ENCODE results near the gene CDC42EP4. TPM values are rescaled to one million over a fixed set of nuclear protein-coding genes. Genes with fewer than 3 reads are reported as not detected.

The CDC42EP4 gene
- total RNA-seq, 2 experiments from 2014 or later, result not detected

GRCh38 chr17:73269791-73270190 lies 42.0 kb downstream of the CDC42EP4 start:
- ChIA-PET POLR2A (interaction anchor here (0.6 to 1.5 kb wide), 4 partner anchors 12 to 626 kb away, joined by 3 read pairs; no protein-coding TSS in a partner anchor), CTCF (ENCODE audit: unreplicated experiment) (no interaction called here)
- intact Hi-C loops (cut with micrococcal nuclease; ENCODE audit: unreplicated experiment), result no loop called here
- no peaks in the 10 kb centered on the region for H3K79me2 ChIP-seq (ENCODE audit: insufficient read depth, low read depth, low read length)
- BruUV-seq (replicated peaks), result no TSS peak
- no peak overlapping the region for H2AFZ ChIP-seq (ENCODE audit: low read length)
- H3K36me3 ChIP-seq (ENCODE audit: insufficient read depth, low read length), result no peaks in the 10 kb centered on the region
- H3K4me2 ChIP-seq (ENCODE audit: low read length), result no peak overlapping the region
- H3K4me3 ChIP-seq (ENCODE audit: low read depth, low read length, poor library complexity, severe bottlenecking), result no peak overlapping the region
- H3K27ac ChIP-seq (ENCODE audit: low read depth, low read length, poor library complexity, severe bottlenecking), result no peak overlapping the region
- H3K9me2 ChIP-seq (ENCODE audit: insufficient read depth, low read length), result no peaks in the 10 kb centered on the region
- TF ChIP-seq EZH2phosphoT487 (IDR thresholded peaks at IDR 0.05; ENCODE audit: borderline replicate concordance, low read depth, low read length), result no peak
- no peak for TF ChIP-seq CTCF (conservative IDR thresholded peaks at IDR 0.05; ENCODE audit: low read length)
- H3K4me1 ChIP-seq (ENCODE audit: insufficient read depth, low read length, poor library complexity, severe bottlenecking), result no peaks in the 10 kb centered on the region
- H4K20me1 ChIP-seq (ENCODE audit: insufficient read depth, low read length), result no peaks in the 10 kb centered on the region
- no peak for DNase-seq (ENCODE audit: low spot score)
- H3K9me3 ChIP-seq (ENCODE audit: low read length), result no peaks in the 10 kb centered on the region

GRCh38 chr17:73269329-73269615 lies 42.5 kb downstream of the CDC42EP4 start:
- intact Hi-C loops (cut with micrococcal nuclease; ENCODE audit: unreplicated experiment), result no loop called here
- BruUV-seq (replicated peaks), result no TSS peak
- H3K27ac ChIP-seq (ENCODE audit: low read depth, low read length, poor library complexity, severe bottlenecking), result no peak overlapping the region

More at GRCh38 chr17:73269329-73269615, 42.5 kb downstream of the CDC42EP4 start:
- Histone ChIP-seq H3K4me3 (ENCODE audit: low read depth, low read length, poor library complexity, severe bottlenecking) (no peak overlapping the region), H3K9me2 (ENCODE audit: insufficient read depth, low read length) (no peaks in the 10 kb centered on the region), H3K36me3 (ENCODE audit: insufficient read depth, low read length) (no peaks in the 10 kb centered on the region), H3K79me2 (ENCODE audit: insufficient read depth, low read depth, low read length) (no peaks in the 10 kb centered on the region), H2AFZ (ENCODE audit: low read length) (no peak overlapping the region), H3K4me1 (ENCODE audit: insufficient read depth, low read length, poor library complexity, severe bottlenecking) (no peaks in the 10 kb centered on the region), H3K9me3 (ENCODE audit: low read length) (no peaks in the 10 kb centered on the region), H4K20me1 (ENCODE audit: insufficient read depth, low read length) (no peaks in the 10 kb centered on the region), H3K4me2 (ENCODE audit: low read length) (no peak overlapping the region)
- ChIA-PET CTCF (ENCODE audit: unreplicated experiment) (no interaction called here), POLR2A (no interaction called here)
- DNase-seq (ENCODE audit: low spot score), result no peak
- TF ChIP-seq EZH2phosphoT487 (IDR thresholded peaks at IDR 0.05; ENCODE audit: borderline replicate concordance, low read depth, low read length) (no peak), CTCF (conservative IDR thresholded peaks at IDR 0.05; ENCODE audit: low read length) (no peak)
